ENCODE data around the gene LCT. TPM values are rescaled to one million over a fixed set of nuclear protein-coding genes. Genes with fewer than 3 reads are reported as not detected.

Gene LCT
- total RNA-seq, 1 experiment from 2014 or later: 1.3 TPM

- BruUV-seq (replicated peaks): no TSS peak
- TF ChIP-seq, protein P1, sequence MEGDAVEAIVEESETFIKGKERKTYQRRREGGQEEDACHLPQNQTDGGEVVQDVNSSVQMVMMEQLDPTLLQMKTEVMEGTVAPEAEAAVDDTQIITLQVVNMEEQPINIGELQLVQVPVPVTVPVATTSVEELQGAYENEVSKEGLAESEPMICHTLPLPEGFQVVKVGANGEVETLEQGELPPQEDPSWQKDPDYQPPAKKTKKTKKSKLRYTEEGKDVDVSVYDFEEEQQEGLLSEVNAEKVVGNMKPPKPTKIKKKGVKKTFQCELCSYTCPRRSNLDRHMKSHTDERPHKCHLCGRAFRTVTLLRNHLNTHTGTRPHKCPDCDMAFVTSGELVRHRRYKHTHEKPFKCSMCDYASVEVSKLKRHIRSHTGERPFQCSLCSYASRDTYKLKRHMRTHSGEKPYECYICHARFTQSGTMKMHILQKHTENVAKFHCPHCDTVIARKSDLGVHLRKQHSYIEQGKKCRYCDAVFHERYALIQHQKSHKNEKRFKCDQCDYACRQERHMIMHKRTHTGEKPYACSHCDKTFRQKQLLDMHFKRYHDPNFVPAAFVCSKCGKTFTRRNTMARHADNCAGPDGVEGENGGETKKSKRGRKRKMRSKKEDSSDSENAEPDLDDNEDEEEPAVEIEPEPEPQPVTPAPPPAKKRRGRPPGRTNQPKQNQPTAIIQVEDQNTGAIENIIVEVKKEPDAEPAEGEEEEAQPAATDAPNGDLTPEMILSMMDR (IDR thresholded peaks at IDR 0.05; ENCODE audit: unreplicated experiment): no peak
- no peaks in the 10 kb centered on the region for H3K27me3 Mint-ChIP-seq (ENCODE audit: unreplicated experiment)
- CTCF ChIA-PET: no interaction called here
- no peak overlapping the region for H3K27ac Mint-ChIP-seq (ENCODE audit: unreplicated experiment)
- H3K9me3 Mint-ChIP-seq (ENCODE audit: low read depth, unreplicated experiment): no peaks in the 10 kb centered on the region
- no peaks in the 10 kb centered on the region for H3K4me1 Mint-ChIP-seq (ENCODE audit: low read depth, unreplicated experiment)
- H3K4me3 Mint-ChIP-seq (ENCODE audit: low read depth, unreplicated experiment): no peak overlapping the region
- DNase-seq: no peak
- intact Hi-C loops (cut with micrococcal nuclease; ENCODE audit: unreplicated experiment): no loop called here
- peaks cover 5% of the 10 kb centered on the region for H3K36me3 Mint-ChIP-seq (ENCODE audit: insufficient read depth, unreplicated experiment)
Observed at GRCh38 chr2:135838502-135838901, 1.5 kb upstream of the LCT start.

- no peaks in the 10 kb centered on the region for H3K27me3 Mint-ChIP-seq (ENCODE audit: unreplicated experiment)
- H3K4me1 Mint-ChIP-seq (ENCODE audit: low read depth, unreplicated experiment): no peaks in the 10 kb centered on the region
- intact Hi-C loops (cut with micrococcal nuclease; ENCODE audit: unreplicated experiment): no loop called here
- H3K9me3 Mint-ChIP-seq (ENCODE audit: low read depth, unreplicated experiment): no peaks in the 10 kb centered on the region
- no TSS peak for BruUV-seq (replicated peaks)
- CTCF ChIA-PET: no interaction called here
- DNase-seq: no peak
- peaks cover 5% of the 10 kb centered on the region for H3K36me3 Mint-ChIP-seq (ENCODE audit: insufficient read depth, unreplicated experiment)
- TF ChIP-seq, protein P1 (IDR thresholded peaks at IDR 0.05; ENCODE audit: unreplicated experiment): no peak
- H3K4me3 Mint-ChIP-seq (ENCODE audit: low read depth, unreplicated experiment): no peak overlapping the region
- no peak overlapping the region for H3K27ac Mint-ChIP-seq (ENCODE audit: unreplicated experiment)
Observed at GRCh38 chr2:135832891-135833290, 4.1 kb downstream of the LCT start.

GRCh38 chr2:135831180-135831812 is 5.7 kb downstream of the LCT start:
- Mint-ChIP-seq H3K9me3 (ENCODE audit: low read depth, unreplicated experiment) (no peaks in the 10 kb centered on the region), H3K4me1 (ENCODE audit: low read depth, unreplicated experiment) (no peaks in the 10 kb centered on the region), H3K36me3 (ENCODE audit: insufficient read depth, unreplicated experiment) (peaks cover 1% of the 10 kb centered on the region), H3K4me3 (ENCODE audit: low read depth, unreplicated experiment) (no peak overlapping the region), H3K27me3 (ENCODE audit: unreplicated experiment) (no peaks in the 10 kb centered on the region), H3K27ac (ENCODE audit: unreplicated experiment) (no peak overlapping the region)
- intact Hi-C loops (cut with micrococcal nuclease; ENCODE audit: unreplicated experiment): no loop called here
- no TSS peak for BruUV-seq (replicated peaks)
- TF ChIP-seq, protein P1 (IDR thresholded peaks at IDR 0.05; ENCODE audit: unreplicated experiment): no peak
- no peak for DNase-seq
- CTCF ChIA-PET: no interaction called here

DNA sequence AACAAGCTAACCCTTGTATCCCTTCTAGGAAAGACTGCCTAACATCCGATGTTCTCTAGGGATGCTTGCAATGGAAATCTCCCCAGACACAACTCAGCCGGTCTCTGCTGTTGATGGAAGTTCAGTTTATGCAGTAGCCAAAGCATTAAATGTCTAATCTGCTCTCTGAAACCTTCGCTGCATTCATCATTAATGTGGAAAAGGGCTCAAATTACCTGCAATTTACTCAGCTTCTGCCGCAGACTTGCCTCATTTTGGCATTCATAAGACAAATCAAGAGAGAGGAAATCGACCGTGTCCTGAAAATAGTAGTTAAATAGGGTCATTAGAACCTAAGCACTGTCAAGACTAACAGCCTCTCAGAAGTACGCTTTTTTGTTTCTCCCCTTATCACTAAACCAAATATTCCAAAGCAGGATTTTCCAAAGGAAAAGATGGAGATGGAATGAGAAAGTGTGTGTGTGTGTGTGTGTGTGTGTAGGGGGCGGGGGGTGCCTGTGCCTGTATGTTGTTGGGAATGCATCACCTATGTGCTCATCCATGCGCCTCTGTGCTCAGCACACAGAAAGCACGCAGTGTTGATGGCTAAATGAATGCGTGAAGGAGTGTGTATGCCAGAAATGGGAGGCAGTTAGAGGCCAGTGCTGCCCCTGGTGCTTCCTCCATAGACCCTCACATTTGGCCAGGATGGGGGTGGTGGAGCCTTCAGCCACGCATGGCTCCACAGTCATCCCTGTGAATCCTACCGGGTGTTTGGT is 7.4 kb downstream of the LCT start:
- Mint-ChIP-seq H3K27me3 (ENCODE audit: unreplicated experiment) (no peaks in the 10 kb centered on the region), H3K9me3 (ENCODE audit: low read depth, unreplicated experiment) (no peaks in the 10 kb centered on the region), H3K4me3 (ENCODE audit: low read depth, unreplicated experiment) (no peak overlapping the region), H3K36me3 (ENCODE audit: insufficient read depth, unreplicated experiment) (no peaks in the 10 kb centered on the region), H3K4me1 (ENCODE audit: low read depth, unreplicated experiment) (no peaks in the 10 kb centered on the region), H3K27ac (ENCODE audit: unreplicated experiment) (no peak overlapping the region)
- intact Hi-C loops (cut with micrococcal nuclease; ENCODE audit: unreplicated experiment): no loop called here
- CTCF ChIA-PET: no interaction called here
- no peak for DNase-seq
- TF ChIP-seq, protein P1 (IDR thresholded peaks at IDR 0.05; ENCODE audit: unreplicated experiment): no peak
- no TSS peak for BruUV-seq (replicated peaks)
